K562 (cell line): ENCODE data around the gene KHDRBS2. TPM values are rescaled to one million over a fixed set of nuclear protein-coding genes. Genes with fewer than 3 reads are reported as not detected.

Source experiments
- ATAC-seq: fragments of 200-7000 bp; cut with Tn5 transposase; 3 replicates; pipeline ENCODE4 v1.9.1; 2020; ENCODE audit warnings: moderate library complexity
- BruUV-seq: library from RNA; stranded (reverse); fragments of 400-500 nt; replicated peaks from 2 replicates; lab custom pipeline; 2021; lab: Mats Ljungman, UMichigan
- CTCF ChIA-PET: fragments of 300-600 bp; formaldehyde crosslinking; extraction: SDS; loops from one replicate; lab custom pipeline; 2021; ENCODE audit warnings: low intra/inter-chr PET ratio; lab: Yijun Ruan, JAX
- POLR2A ChIA-PET: fragments of 300-600, 350-650 bp; sonication (Branson Sonifier 250); formaldehyde crosslinking; extraction: SDS; loops from one replicate; lab custom pipeline; 2021; ENCODE audit warnings: antibody characterized with exemption, inconsistent platforms; lab: Yijun Ruan, JAX
- DNase-seq, 4 experiments: peaks; one replicate each; pipeline versions ENCODE4 v3.0.0 to v3.0.0-alpha.2; 2011 to 2018; ENCODE audit warnings: low spot score in 3 of 4, mixed read lengths in 3 of 4; ENCODE audit errors: extremely low read depth in 1 of 4
- FAIRE-seq: peaks from 2 replicates; lab custom pipeline; 2011; peaks lifted over from hg19 to GRCh38; lab: Jason Lieb, UNC
- H2AFZ ChIP-seq: 2 replicates; pipeline ENCODE4 v1.6.0; 2011; ENCODE audit warnings: low read depth, low read length, control low read depth, inconsistent platforms
- H3K27ac ChIP-seq: fragments of 200-600 bp; 3 replicates; pipeline ENCODE4 v1.8.0; 2011; ENCODE audit warnings: low read depth, mild to moderate bottlenecking, control low read depth, inconsistent platforms, low read length, moderate library complexity, mixed read lengths; ENCODE audit errors: extremely low read depth
- H3K27me3 ChIP-seq, 2 experiments: fragments of 300-600 bp in 1 of 2; 2 replicates in 1 of 2; 3 replicates in 1 of 2; pipeline versions ENCODE4 v1.6.0 to v1.8.0; 2011; ENCODE audit warnings: inconsistent platforms in 2 of 2, low read length in 2 of 2, mild to moderate bottlenecking in 1 of 2, mixed read lengths in 1 of 2, moderate library complexity in 1 of 2; ENCODE audit not compliant: control insufficient read depth in 2 of 2, insufficient read depth in 2 of 2
- H3K36me3 ChIP-seq: fragments of 300-600 bp; 3 replicates; pipeline ENCODE4 v1.8.0; 2011; ENCODE audit warnings: mild to moderate bottlenecking, low read length, inconsistent platforms; ENCODE audit not compliant: control insufficient read depth, insufficient read depth
- H3K4me1 ChIP-seq, 2 experiments: fragments of 200-600 bp in 1 of 2; replicated peaks in 1 of 2; 2 replicates in 1 of 2; 3 replicates in 1 of 2; pipeline versions ENCODE4 v1.5.1 to v1.8.0; 2011; ENCODE audit warnings: inconsistent platforms in 2 of 2, low read length in 2 of 2, mild to moderate bottlenecking in 1 of 2, mixed read lengths in 1 of 2, moderate library complexity in 1 of 2; ENCODE audit not compliant: control insufficient read depth in 2 of 2, insufficient read depth in 2 of 2
- H3K4me2 ChIP-seq: 2 replicates; pipeline ENCODE4 v1.6.1; 2011; ENCODE audit warnings: low read length, control low read depth, inconsistent platforms, mixed read lengths; ENCODE audit not compliant: insufficient read depth
- H3K4me3 ChIP-seq: fragments of 200-600 bp; sonication (generic), shearing (Covaris generic); 2 replicates; pipeline ENCODE4 v1.5.1; 2016; ENCODE audit warnings: control low read depth, inconsistent platforms
- H3K79me2 ChIP-seq: fragments of 200-600 bp; 3 replicates; pipeline ENCODE4 v1.8.0; 2011; ENCODE audit warnings: low read length, inconsistent platforms; ENCODE audit not compliant: control insufficient read depth, insufficient read depth
- H3K9ac ChIP-seq, 2 experiments: 2 replicates each; pipeline versions ENCODE4 v1.6.0 to v1.6.1; 2011; ENCODE audit warnings: low read depth in 2 of 2, low read length in 2 of 2, control low read depth in 1 of 2, inconsistent platforms in 1 of 2, mild to moderate bottlenecking in 1 of 2, mixed read lengths in 1 of 2; ENCODE audit not compliant: insufficient read depth in 1 of 2
- H3K9me1 ChIP-seq: one replicate; pipeline ENCODE4 v1.6.0; 2011; ENCODE audit warnings: inconsistent platforms, mild to moderate bottlenecking, low read length, moderate library complexity; ENCODE audit not compliant: control insufficient read depth, insufficient read depth
- H3K9me3 ChIP-seq: replicated peaks from 2 replicates; pipeline ENCODE4 v1.5.1; 2011; ENCODE audit warnings: low read depth, low read length, inconsistent platforms; ENCODE audit not compliant: control insufficient read depth, insufficient read depth
- H4K20me1 ChIP-seq: replicated peaks from 2 replicates; pipeline ENCODE4 v1.6.1; 2011; ENCODE audit warnings: low read length, inconsistent platforms, mixed read lengths; ENCODE audit not compliant: control insufficient read depth, insufficient read depth
- CCNT2 ChIP-seq: IDR thresholded peaks from 2 replicates; pipeline ENCODE4 v1.6.1; 2011; ENCODE audit warnings: borderline replicate concordance, low read depth, mild to moderate bottlenecking, moderate library complexity, mixed read lengths, low read length; ENCODE audit not compliant: insufficient read length; ENCODE audit errors: extremely low read depth
- HNRNPH1 ChIP-seq: fragments of 200-400 bp; formaldehyde crosslinking; optimal IDR thresholded peaks from 2 replicates; pipeline ENCODE3; 2017; ENCODE audit warnings: low read depth, mild to moderate bottlenecking, low read length, moderate library complexity
- KAT8 ChIP-seq: fragments of 450-650 bp; IDR thresholded peaks from 2 replicates; pipeline ENCODE4 v1.6.1; 2016; ENCODE audit warnings: low read depth, mild to moderate bottlenecking
- MYC ChIP-seq, 2 experiments: fragments of 250-450 bp in 1 of 2; sonication (Bioruptor Pico) in 1 of 2; IDR thresholded peaks; 2 replicates each; pipeline versions ENCODE4 v1.5.1 to v1.6.1; 2012 to 2021; ENCODE audit warnings: low read depth in 2 of 2, borderline replicate concordance in 1 of 2, improper control_type of control experiment in 1 of 2, low read length in 1 of 2, mild to moderate bottlenecking in 1 of 2, moderate library complexity in 1 of 2
- NCOA6 ChIP-seq: fragments of 450-650 bp; IDR thresholded peaks from 2 replicates; pipeline ENCODE4 v1.6.1; 2017; ENCODE audit warnings: mild to moderate bottlenecking
- NCOR1 ChIP-seq: fragments of 450-650 bp; IDR thresholded peaks from 2 replicates; pipeline ENCODE4 v1.6.1; 2016; ENCODE audit warnings: mild to moderate bottlenecking, moderate library complexity
- NFIC ChIP-seq: fragments of 450-650 bp; IDR thresholded peaks from 2 replicates; pipeline ENCODE4 v1.6.1; 2017; ENCODE audit warnings: mild to moderate bottlenecking, inconsistent platforms
- PHB ChIP-seq: fragments of 250-450 bp; sonication (Bioruptor Pico); IDR thresholded peaks from 2 replicates; pipeline ENCODE4 v1.5.0; 2021
- PHF20 ChIP-seq: fragments of 450-650 bp; IDR thresholded peaks from 2 replicates; pipeline ENCODE4 v1.6.1; 2018; ENCODE audit not compliant: partially characterized antibody
- RAD21 ChIP-seq, 2 experiments: fragments of 250-450 bp in 1 of 2; fragments of 450-650 bp in 1 of 2; sonication (Bioruptor Pico) in 1 of 2; formaldehyde crosslinking in 1 of 2; IDR thresholded peaks in 1 of 2; conservative IDR thresholded peaks in 1 of 2; 2 replicates each; pipeline versions ENCODE4 v1.4.0 to v1.8.0; 2020 to 2022; ENCODE audit warnings: mild to moderate bottlenecking in 2 of 2, moderate library complexity in 1 of 2
- SMARCE1 ChIP-seq: fragments of 450-650 bp; IDR thresholded peaks from 2 replicates; pipeline ENCODE4 v1.7.1; 2016; ENCODE audit warnings: mild to moderate bottlenecking
- SP1 ChIP-seq: sonication (generic); formaldehyde crosslinking; IDR thresholded peaks from 2 replicates; pipeline ENCODE4 v1.8.1; 2022; ENCODE audit warnings: mild to moderate bottlenecking, missing genetic modification reagents
- SRSF3 ChIP-seq: fragments of 200-400 bp; formaldehyde crosslinking; IDR thresholded peaks from 2 replicates; pipeline ENCODE4 v1.6.1; 2016; ENCODE audit warnings: mild to moderate bottlenecking, low read length, moderate library complexity; ENCODE audit not compliant: insufficient read depth
- TAF1 ChIP-seq: IDR thresholded peaks from 2 replicates; pipeline ENCODE4 v1.6.1; 2011; ENCODE audit warnings: mild to moderate bottlenecking, low read length, moderate library complexity; ENCODE audit not compliant: insufficient read depth, control insufficient read depth, severe bottlenecking; ENCODE audit errors: extremely low read depth
- ZNF232 ChIP-seq: sonication (generic); formaldehyde crosslinking; IDR thresholded peaks from 2 replicates; pipeline ENCODE4 v1.8.0; 2022; ENCODE audit warnings: mild to moderate bottlenecking, missing genetic modification reagents
- WGBS: fragments of 100-300 bp; shearing (Covaris generic); methylation state at CpG from one replicate; pipeline ENCODE4 v1.1.6; 2016; ENCODE audit warnings: low coverage, mixed read lengths; ENCODE audit not compliant: insufficient coverage; ENCODE audit errors: missing lambda C conversion rate; 5-methylcytosine and 5-hydroxymethylcytosine counted together
- in situ Hi-C: fragments of 300-500 bp; cut with MboI; formaldehyde crosslinking; loops from 4 replicates; pipeline ENCODE4 v1.15.0; 2018; ENCODE audit warnings: inconsistent platforms, mixed read lengths
- intact Hi-C: fragments of 100-400 bp; cut with micrococcal nuclease; formaldehyde crosslinking; loops from 2 replicates; pipeline ENCODE4 v1.14.2; 2022
- polyA plus RNA-seq, 8 experiments: library from polyadenylated mRNA; depleted of rRNA in 4 of 8; stranded (reverse) in 5 of 8; unstranded in 3 of 8; fragments of >200 nt; fragmentation: Nextera tagmentation in 2 of 8; fragmentation: Illumina TruSeq in 1 of 8; extraction: Ambion mirVana in 2 of 8; extraction: Trizol in 1 of 8; gene quantifications; 2 replicates each; pipeline versions ENCODE4 v1.2.1 to v1.2.3, GENCODE V29; 2011 to 2014; ENCODE audit warnings: inconsistent platforms in 1 of 8, missing spikeins in 1 of 8
- total RNA-seq, 7 experiments: library from RNA; depleted of rRNA in 6 of 7; stranded (reverse); fragments of >200 nt in 6 of 7; fragmentation: Illumina TruSeq in 2 of 7; extraction: Trizol in 2 of 7; gene quantifications; 2 replicates each; pipeline versions ENCODE4 v1.2.1 to v1.2.3, GENCODE V29; 2011 to 2021; ENCODE audit warnings: low replicate concordance in 1 of 7
- TF ChIP-seq, protein P1 (sequence below): sonication (generic); formaldehyde crosslinking; IDR thresholded peaks from 2 replicates; pipeline ENCODE4 v1.8.0; 2022; ENCODE audit warnings: mild to moderate bottlenecking, missing genetic modification reagents
- TF ChIP-seq, protein P2 (sequence below): fragments of 250-450 bp; sonication (Bioruptor Pico); IDR thresholded peaks from 2 replicates; pipeline ENCODE4 v1.5.1; 2021; ENCODE audit warnings: mild to moderate bottlenecking
- TF ChIP-seq, protein P3 (sequence below): sonication (generic); formaldehyde crosslinking; IDR thresholded peaks from 2 replicates; pipeline ENCODE4 v1.8.1; 2022; ENCODE audit warnings: missing genetic modification reagents
- TF ChIP-seq, protein P4 (sequence below): fragments of 250-450 bp; sonication (Bioruptor Pico); IDR thresholded peaks from 2 replicates; pipeline ENCODE4 v1.5.0; 2020; ENCODE audit warnings: mild to moderate bottlenecking, borderline replicate concordance

The KHDRBS2 gene
- total and polyA plus RNA-seq, 9 of the 15 experiments (the other 6 are each of a cell fraction or from before 2014, with no cell fraction given) = not detected

DNA sequence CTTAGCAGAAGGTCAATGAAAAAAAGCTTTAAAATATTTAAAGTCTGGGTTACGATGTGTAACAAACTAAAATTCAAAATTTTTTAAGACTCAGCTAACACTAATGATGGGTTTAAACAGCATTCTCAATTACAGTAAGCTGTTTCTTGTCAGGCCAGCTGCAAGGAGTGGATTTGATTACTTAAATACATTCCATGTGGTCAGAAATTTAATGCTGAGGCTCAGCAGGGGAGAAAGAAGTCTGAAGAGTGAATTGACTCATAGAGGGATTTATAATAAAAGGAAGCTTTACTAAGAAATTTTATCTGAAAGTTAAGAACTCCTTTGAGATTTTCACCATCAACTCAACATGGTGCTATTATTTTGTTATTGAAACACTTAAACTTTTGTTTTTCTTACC is 398.6 kb downstream of the KHDRBS2 start:
- intact Hi-C loops = no loop called here
- H3K36me3 ChIP-seq = no peaks in the 10 kb centered on the region
- no peaks in the 10 kb centered on the region for H3K27me3 ChIP-seq
- no peak overlapping the region for H3K4me2 ChIP-seq
- ChIA-PET POLR2A (no interaction called here), CTCF (no interaction called here)
- no peaks in the 10 kb centered on the region for H3K9me1 ChIP-seq
- H3K79me2 ChIP-seq = no peaks in the 10 kb centered on the region
- no peaks in the 10 kb centered on the region for H4K20me1 ChIP-seq
- no TSS peak for BruUV-seq
- no peak for DNase-seq
- FAIRE-seq = no peak
- H2AFZ ChIP-seq = no peak overlapping the region
- H3K9ac ChIP-seq = no peak overlapping the region
- no peak overlapping the region for H3K4me3 ChIP-seq
- no peaks in the 10 kb centered on the region for H3K4me1 ChIP-seq
- no peaks in the 10 kb centered on the region for H3K9me3 ChIP-seq
- H3K27ac ChIP-seq = no peak overlapping the region
- TF ChIP-seq PHF20 (no peak), PHB (CRISPR knock-in tag) (no peak), HNRNPH1 (no peak), SMARCE1 (no peak), MYC (IDR thresholded peaks at IDR 0.05; ENCODE audit: low read depth, low read length) (no peak), MYC (CRISPR knock-in tag; IDR thresholded peaks at IDR 0.05; ENCODE audit: borderline replicate concordance, low read depth) (no peak), KAT8 (no peak), NCOA6 (no peak), ZNF232 (no peak), NFIC (no peak), RAD21 (CRISPR knock-in tag; conservative IDR thresholded peaks at IDR 0.05 in 1 of 2, IDR thresholded peaks at IDR 0.05 in 1 of 2) (no peak), CCNT2 (no peak), SP1 (CRISPR knock-in tag) (no peak), NCOR1 (no peak), SRSF3 (no peak), TAF1 (no peak)
- TF ChIP-seq, protein P1, sequence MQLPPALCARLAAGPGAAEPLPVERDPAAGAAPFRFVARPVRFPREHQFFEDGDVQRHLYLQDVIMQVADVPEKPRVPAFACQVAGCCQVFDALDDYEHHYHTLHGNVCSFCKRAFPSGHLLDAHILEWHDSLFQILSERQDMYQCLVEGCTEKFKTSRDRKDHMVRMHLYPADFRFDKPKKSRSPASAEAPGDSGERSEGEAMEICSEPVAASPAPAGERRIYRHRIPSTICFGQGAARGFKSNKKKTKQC (CRISPR knock-in tag) = no peak
- TF ChIP-seq, protein P2, sequence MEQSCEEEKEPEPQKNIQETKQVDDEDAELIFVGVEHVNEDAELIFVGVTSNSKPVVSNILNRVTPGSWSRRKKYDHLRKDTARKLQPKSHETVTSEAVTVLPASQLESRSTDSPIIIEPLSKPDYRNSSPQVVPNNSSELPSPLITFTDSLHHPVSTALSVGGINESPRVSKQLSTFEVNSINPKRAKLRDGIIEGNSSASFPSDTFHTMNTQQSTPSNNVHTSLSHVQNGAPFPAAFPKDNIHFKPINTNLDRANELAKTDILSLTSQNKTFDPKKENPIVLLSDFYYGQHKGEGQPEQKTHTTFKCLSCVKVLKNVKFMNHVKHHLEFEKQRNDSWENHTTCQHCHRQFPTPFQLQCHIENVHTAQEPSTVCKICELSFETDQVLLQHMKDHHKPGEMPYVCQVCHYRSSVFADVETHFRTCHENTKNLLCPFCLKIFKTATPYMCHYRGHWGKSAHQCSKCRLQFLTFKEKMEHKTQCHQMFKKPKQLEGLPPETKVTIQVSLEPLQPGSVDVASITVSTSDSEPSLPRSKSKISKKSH (CRISPR knock-in tag) = no peak
- TF ChIP-seq, protein P3, sequence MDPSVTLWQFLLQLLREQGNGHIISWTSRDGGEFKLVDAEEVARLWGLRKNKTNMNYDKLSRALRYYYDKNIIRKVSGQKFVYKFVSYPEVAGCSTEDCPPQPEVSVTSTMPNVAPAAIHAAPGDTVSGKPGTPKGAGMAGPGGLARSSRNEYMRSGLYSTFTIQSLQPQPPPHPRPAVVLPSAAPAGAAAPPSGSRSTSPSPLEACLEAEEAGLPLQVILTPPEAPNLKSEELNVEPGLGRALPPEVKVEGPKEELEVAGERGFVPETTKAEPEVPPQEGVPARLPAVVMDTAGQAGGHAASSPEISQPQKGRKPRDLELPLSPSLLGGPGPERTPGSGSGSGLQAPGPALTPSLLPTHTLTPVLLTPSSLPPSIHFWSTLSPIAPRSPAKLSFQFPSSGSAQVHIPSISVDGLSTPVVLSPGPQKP (CRISPR knock-in tag) = no peak
- TF ChIP-seq, protein P4, sequence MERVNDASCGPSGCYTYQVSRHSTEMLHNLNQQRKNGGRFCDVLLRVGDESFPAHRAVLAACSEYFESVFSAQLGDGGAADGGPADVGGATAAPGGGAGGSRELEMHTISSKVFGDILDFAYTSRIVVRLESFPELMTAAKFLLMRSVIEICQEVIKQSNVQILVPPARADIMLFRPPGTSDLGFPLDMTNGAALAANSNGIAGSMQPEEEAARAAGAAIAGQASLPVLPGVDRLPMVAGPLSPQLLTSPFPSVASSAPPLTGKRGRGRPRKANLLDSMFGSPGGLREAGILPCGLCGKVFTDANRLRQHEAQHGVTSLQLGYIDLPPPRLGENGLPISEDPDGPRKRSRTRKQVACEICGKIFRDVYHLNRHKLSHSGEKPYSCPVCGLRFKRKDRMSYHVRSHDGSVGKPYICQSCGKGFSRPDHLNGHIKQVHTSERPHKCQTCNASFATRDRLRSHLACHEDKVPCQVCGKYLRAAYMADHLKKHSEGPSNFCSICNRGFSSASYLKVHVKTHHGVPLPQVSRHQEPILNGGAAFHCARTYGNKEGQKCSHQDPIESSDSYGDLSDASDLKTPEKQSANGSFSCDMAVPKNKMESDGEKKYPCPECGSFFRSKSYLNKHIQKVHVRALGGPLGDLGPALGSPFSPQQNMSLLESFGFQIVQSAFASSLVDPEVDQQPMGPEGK (CRISPR knock-in tag) = no peak
- in situ Hi-C loops = no loop called here
- ATAC-seq = no peak
- 0% methylated on average over 1 of the region's 1 CpG for whole genome bisulfite sequencing
